Kidney (tissue), 14 donors: ENCODE results near the gene HIP1R. TPM values are rescaled to one million over a fixed set of nuclear protein-coding genes. Genes with fewer than 3 reads are reported as not detected.

Experiments
- DNase-seq, 5 donors: peaks; one replicate each; pipeline ENCODE4 v3.0.0-alpha.2; 2013 to 2020
- FAIRE-seq: peaks from 2 replicates; lab custom pipeline; 2012; peaks lifted over from hg19 to GRCh38; lab: Jason Lieb, UNC
- H3K27ac ChIP-seq, 2 donors: one replicate each; pipeline ENCODE4 v1.7.0; 2013; ENCODE audit warnings: low read depth in 2 of 2, low read length in 2 of 2, inconsistent platforms in 1 of 2
- H3K27me3 ChIP-seq: one replicate; pipeline ENCODE4 v1.7.1; 2013; ENCODE audit warnings: low read length, inconsistent platforms; ENCODE audit not compliant: control insufficient read depth, insufficient read depth
- H3K36me3 ChIP-seq, 3 donors: one replicate each; pipeline versions ENCODE4 v1.7.0 to v1.7.1; 2013; ENCODE audit warnings: low read length in 3 of 3, control low read depth in 1 of 3, inconsistent platforms in 1 of 3; ENCODE audit not compliant: insufficient read depth in 3 of 3, control insufficient read depth in 2 of 3
- H3K4me1 ChIP-seq, 3 donors: one replicate each; pipeline versions ENCODE4 v1.7.0 to v1.7.1; 2013; ENCODE audit warnings: low read length in 3 of 3, inconsistent platforms in 1 of 3, low read depth in 1 of 3; ENCODE audit not compliant: control insufficient read depth in 2 of 3, insufficient read depth in 2 of 3
- H3K4me3 ChIP-seq, 3 donors: one replicate each; pipeline versions ENCODE4 v1.7.0 to v1.8.1; 2013; ENCODE audit warnings: low read length in 3 of 3, control low read depth in 1 of 3, inconsistent platforms in 1 of 3
- H3K9ac ChIP-seq, 3 donors: one replicate each; pipeline versions ENCODE4 v1.7.0 to v1.7.1; 2013; ENCODE audit warnings: low read length in 3 of 3, control low read depth in 1 of 3, inconsistent platforms in 1 of 3
- H3K9me3 ChIP-seq, 3 donors: one replicate each; pipeline versions ENCODE4 v1.7.0 to v1.7.1; 2013; ENCODE audit warnings: low read length in 3 of 3, control low read depth in 1 of 3, inconsistent platforms in 1 of 3; ENCODE audit not compliant: control insufficient read depth in 2 of 3, insufficient read depth in 1 of 3
- intact Hi-C: fragments of 100-400 bp; cut with DNase I; formaldehyde crosslinking; loops from one replicate; pipeline ENCODE4 v1.11.1; 2022
- polyA plus RNA-seq: library from polyadenylated mRNA; stranded (reverse); fragments of 350-450 nt; fragmentation: Illumina TruSeq; extraction: RNeasy Lipid Tissue Mini Kit (QIAGEN cat#74804); gene quantifications from one replicate; pipeline ENCODE4 v1.2.3, GENCODE V29; 2014; ENCODE audit warnings: low read depth, low replicate concordance; ENCODE audit not compliant: insufficient read depth
- total RNA-seq: library from RNA; stranded (reverse); fragmentation: NEBNext Ultra II Directional; extraction: Animal tissue kit (Norgen Biotek cat#: 25700); gene quantifications from one replicate; pipeline ENCODE4 v1.2.1, GENCODE V29; 2021
- TF ChIP-seq, protein P1 (sequence below): IDR thresholded peaks from 3 replicates; pipeline ENCODE4 v1.5.1; 2012; ENCODE audit warnings: mild to moderate bottlenecking, moderate library complexity, borderline replicate concordance; ENCODE audit not compliant: insufficient read depth; ENCODE audit errors: extremely low read depth
- donor health status: control.
- donor health status: control.
- donor health status: control.
- donor health status: control.
- donor health status: control.
- donor health status: DM: yes; HTN: yes; CAD: no.
- donor health status: Normal renal cell carcinoma (clear cell type).

The HIP1R gene
- total and polyA plus RNA-seq, 2 donors from 2014 or later, result 39.4 to 87.8 TPM

DNA sequence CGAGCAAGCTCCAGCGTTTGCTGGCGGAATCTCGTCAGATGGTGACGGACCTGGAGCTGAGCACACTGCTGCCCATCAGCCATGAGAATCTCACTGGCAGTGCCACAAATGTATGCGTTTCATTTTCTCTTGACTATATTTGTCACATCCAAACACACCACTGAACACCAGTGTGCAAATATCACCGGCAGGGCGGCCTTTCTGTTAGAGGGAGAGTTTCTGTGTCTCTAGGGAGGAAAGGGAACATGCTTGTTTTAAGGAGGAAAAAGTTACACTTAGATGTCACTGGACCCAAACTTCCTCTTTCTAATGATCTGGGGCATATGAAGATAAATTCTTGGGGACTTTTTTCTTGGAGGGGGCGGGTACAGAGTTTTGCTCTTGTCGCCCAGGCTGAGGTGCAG lies 21.9 kb upstream of the HIP1R start:
- H3K36me3 ChIP-seq, result no peaks in the 10 kb centered on the region
- no peak for FAIRE-seq
- intact Hi-C loops, result no loop called here

DNA sequence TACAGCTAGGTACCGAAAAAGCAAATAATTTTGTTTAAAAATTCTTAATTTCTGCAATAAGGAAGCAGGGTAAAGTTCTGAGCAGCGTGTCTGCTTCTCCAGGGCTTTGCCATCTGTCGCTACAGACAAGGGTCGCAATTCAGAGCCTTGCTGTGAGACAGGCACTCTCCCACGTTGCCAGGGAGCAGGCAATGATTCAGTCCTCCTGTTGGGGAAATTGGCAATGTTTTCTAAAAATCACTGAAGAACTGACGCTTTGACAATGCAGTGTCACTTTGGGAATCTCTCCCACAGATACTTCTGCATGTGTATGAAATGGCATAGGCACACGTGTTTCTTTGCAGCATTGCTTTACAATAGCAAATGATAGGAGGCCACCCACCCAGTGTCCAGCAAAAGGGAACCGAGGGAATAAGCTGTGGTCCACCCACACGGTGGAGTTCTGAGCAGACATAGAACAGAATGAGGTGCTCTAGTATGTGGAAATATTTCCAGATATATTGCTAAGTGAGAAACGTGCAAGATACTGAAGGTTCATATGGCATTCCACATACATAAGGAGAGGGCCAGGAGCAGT lies 16.0 kb upstream of the HIP1R start:
- H3K4me3 ChIP-seq, result no peak overlapping the region
- FAIRE-seq, result no peak
- H3K27ac ChIP-seq, result no peak overlapping the region
- no peak for DNase-seq
- H3K9me3 ChIP-seq, result no peaks in the 10 kb centered on the region
- TF ChIP-seq, protein P1, sequence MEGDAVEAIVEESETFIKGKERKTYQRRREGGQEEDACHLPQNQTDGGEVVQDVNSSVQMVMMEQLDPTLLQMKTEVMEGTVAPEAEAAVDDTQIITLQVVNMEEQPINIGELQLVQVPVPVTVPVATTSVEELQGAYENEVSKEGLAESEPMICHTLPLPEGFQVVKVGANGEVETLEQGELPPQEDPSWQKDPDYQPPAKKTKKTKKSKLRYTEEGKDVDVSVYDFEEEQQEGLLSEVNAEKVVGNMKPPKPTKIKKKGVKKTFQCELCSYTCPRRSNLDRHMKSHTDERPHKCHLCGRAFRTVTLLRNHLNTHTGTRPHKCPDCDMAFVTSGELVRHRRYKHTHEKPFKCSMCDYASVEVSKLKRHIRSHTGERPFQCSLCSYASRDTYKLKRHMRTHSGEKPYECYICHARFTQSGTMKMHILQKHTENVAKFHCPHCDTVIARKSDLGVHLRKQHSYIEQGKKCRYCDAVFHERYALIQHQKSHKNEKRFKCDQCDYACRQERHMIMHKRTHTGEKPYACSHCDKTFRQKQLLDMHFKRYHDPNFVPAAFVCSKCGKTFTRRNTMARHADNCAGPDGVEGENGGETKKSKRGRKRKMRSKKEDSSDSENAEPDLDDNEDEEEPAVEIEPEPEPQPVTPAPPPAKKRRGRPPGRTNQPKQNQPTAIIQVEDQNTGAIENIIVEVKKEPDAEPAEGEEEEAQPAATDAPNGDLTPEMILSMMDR, result no peak
- H3K36me3 ChIP-seq, result no peaks in the 10 kb centered on the region
- H3K9ac ChIP-seq, result no peak overlapping the region
- H3K4me1 ChIP-seq, result peaks cover 0 to 2% (median 0%) of the 10 kb centered on the region in 3 donors
- intact Hi-C loops, result no loop called here
- H3K27me3 ChIP-seq, result no peaks in the 10 kb centered on the region

More for the DNA sequence above, 21.9 kb upstream of the HIP1R start:
- no peak overlapping the region for H3K4me3 ChIP-seq
- no peaks in the 10 kb centered on the region for H3K4me1 ChIP-seq
- DNase-seq, result no peak
- H3K27me3 ChIP-seq, result no peaks in the 10 kb centered on the region
- H3K9ac ChIP-seq, result no peak overlapping the region
- TF ChIP-seq, protein P1, result no peak
- H3K27ac ChIP-seq, result no peak overlapping the region
- H3K9me3 ChIP-seq, result no peaks in the 10 kb centered on the region

DNA sequence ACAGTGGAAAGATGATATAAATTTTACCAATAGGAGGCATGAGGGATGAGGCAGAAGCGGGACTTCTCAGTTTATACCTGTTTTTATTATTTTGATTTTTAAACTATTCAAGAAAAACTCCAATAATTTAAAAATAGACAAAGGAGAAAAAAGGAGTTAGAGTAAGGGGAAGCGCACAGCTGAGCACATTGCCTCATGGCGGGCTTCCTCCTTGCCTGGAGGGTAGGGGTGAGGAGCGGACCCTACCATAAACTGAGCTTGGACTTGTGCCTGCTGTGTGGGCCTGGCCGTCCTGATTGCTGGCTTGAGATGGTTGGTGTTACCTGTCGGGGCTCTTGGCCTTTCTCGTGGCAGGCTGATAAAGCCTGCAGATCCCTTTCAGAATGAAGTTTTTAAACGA lies 15.1 kb upstream of the HIP1R start:
- no peak for DNase-seq
- H3K4me3 ChIP-seq, result no peak overlapping the region
- TF ChIP-seq, protein P1, result no peak
- H3K9ac ChIP-seq, result no peak overlapping the region
- H3K4me1 ChIP-seq, result peaks cover 0 to 2% (median 0%) of the 10 kb centered on the region in 3 donors
- H3K27ac ChIP-seq, result no peak overlapping the region
- intact Hi-C loops, result no loop called here
- H3K36me3 ChIP-seq, result no peaks in the 10 kb centered on the region
- no peak for FAIRE-seq
- H3K9me3 ChIP-seq, result no peaks in the 10 kb centered on the region
- H3K27me3 ChIP-seq, result no peaks in the 10 kb centered on the region

DNA sequence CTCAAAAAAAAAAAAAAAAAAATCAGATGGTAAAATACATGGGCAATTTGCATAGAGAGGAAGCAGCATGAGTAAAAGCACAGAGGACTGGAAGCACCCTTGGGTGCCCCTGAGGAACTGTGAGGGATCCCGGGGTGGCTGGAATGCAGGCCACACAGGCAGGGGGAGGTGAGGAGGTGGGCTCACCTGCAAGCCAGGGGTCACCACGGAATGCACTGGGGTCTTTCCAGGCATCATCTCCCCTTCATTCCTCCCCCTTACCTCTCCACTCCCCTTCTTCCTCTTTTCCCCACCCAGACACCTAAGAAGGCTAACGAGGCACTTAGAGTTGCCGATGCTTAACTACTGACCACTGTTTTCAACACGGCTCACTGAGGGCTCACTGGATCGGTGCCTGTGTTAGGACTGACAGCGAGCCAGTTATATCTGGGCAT lies 14.4 kb upstream of the HIP1R start:
- no peak for FAIRE-seq
- TF ChIP-seq, protein P1, result no peak
- no peak for DNase-seq
- Histone ChIP-seq H3K36me3 (no peaks in the 10 kb centered on the region), H3K9ac (no peak overlapping the region), H3K4me3 (no peak overlapping the region), H3K27ac (no peak overlapping the region), H3K27me3 (no peaks in the 10 kb centered on the region), H3K4me1 (peaks cover 0 to 2% (median 0%) of the 10 kb centered on the region in 3 donors), H3K9me3 (no peaks in the 10 kb centered on the region)
- intact Hi-C loops, result no loop called here
